IPS DF 6.9 (cell line): Measurements from ENCODE around the gene ANXA11.

Experiments
- DNase-seq: peaks from one replicate; pipeline ENCODE4 v3.0.0-alpha.2; 2013; ENCODE audit warnings: low read depth, low spot score
- H3K27ac ChIP-seq: one replicate; pipeline ENCODE4 v1.5.1; 2013; ENCODE audit warnings: low read length, control low read depth
- H3K27me3 ChIP-seq: 2 replicates; pipeline ENCODE4 v1.6.1; 2013; ENCODE audit warnings: mild to moderate bottlenecking, low read length; ENCODE audit not compliant: control insufficient read depth, insufficient read depth
- H3K36me3 ChIP-seq: 2 replicates; pipeline ENCODE4 v1.6.1; 2013; ENCODE audit warnings: low read length; ENCODE audit not compliant: control insufficient read depth, insufficient read depth
- H3K4me1 ChIP-seq: 2 replicates; pipeline ENCODE4 v1.6.1; 2013; ENCODE audit warnings: low read length; ENCODE audit not compliant: control insufficient read depth, insufficient read depth
- H3K4me3 ChIP-seq: 2 replicates; pipeline ENCODE4 v1.5.1; 2013; ENCODE audit warnings: mild to moderate bottlenecking, low read length
- H3K9me3 ChIP-seq: 2 replicates; pipeline ENCODE4 v1.6.1; 2013; ENCODE audit warnings: low read length, inconsistent platforms; ENCODE audit not compliant: control insufficient read depth, insufficient read depth
- WGBS: extraction: QIAGEN DNeasy Blood & Tissue Kit; methylation state at CpG from one replicate; pipeline ENCODE4 v1.1.7; 2013; ENCODE audit warnings: mixed read lengths, missing lambda C conversion rate; ENCODE audit not compliant: insufficient read length, insufficient coverage; 5-methylcytosine and 5-hydroxymethylcytosine counted together

The ANXA11 gene

GRCh38 chr10:80200259-80200658 lies 5.1 kb downstream of the ANXA11 start:
- Histone ChIP-seq H3K4me3 (no peak overlapping the region), H3K36me3 (no peaks in the 10 kb centered on the region), H3K27ac (no peak overlapping the region), H3K9me3 (no peaks in the 10 kb centered on the region), H3K4me1 (peaks cover 9% of the 10 kb centered on the region), H3K27me3 (no peaks in the 10 kb centered on the region)
- WGBS: no CpG with 5 or more reads among the region's 1 CpG
- DNase-seq: no peak

GRCh38 chr10:80199828-80200227 lies 5.5 kb downstream of the ANXA11 start:
- DNase-seq: no peak
- Histone ChIP-seq H3K4me1 (peaks cover 12% of the 10 kb centered on the region), H3K36me3 (no peaks in the 10 kb centered on the region), H3K27ac (no peak overlapping the region), H3K27me3 (no peaks in the 10 kb centered on the region), H3K9me3 (no peaks in the 10 kb centered on the region), H3K4me3 (no peak overlapping the region)
- no CpG with 5 or more reads among the region's 8 CpGs for WGBS

GRCh38 chr10:80197972-80198916 lies 7.1 kb downstream of the ANXA11 start:
- DNase-seq: no peak
- WGBS: no CpG with 5 or more reads among the region's 14 CpGs

GRCh38 chr10:80196950-80197315 lies 8.4 kb downstream of the ANXA11 start:
- WGBS: no CpG with 5 or more reads among the region's 2 CpGs
- Histone ChIP-seq H3K4me3 (no peak overlapping the region), H3K27me3 (no peaks in the 10 kb centered on the region), H3K4me1 (peaks cover 10% of the 10 kb centered on the region), H3K27ac (no peak overlapping the region), H3K36me3 (no peaks in the 10 kb centered on the region), H3K9me3 (no peaks in the 10 kb centered on the region)
- no peak for DNase-seq

More at GRCh38 chr10:80197972-80198916, 7.1 kb downstream of the ANXA11 start:
- Histone ChIP-seq H3K36me3 (no peaks in the 10 kb centered on the region), H3K27ac (no peak overlapping the region), H3K4me1 (peaks cover 10% of the 10 kb centered on the region), H3K9me3 (no peaks in the 10 kb centered on the region), H3K4me3 (no peak overlapping the region), H3K27me3 (no peaks in the 10 kb centered on the region)

- Histone ChIP-seq H3K4me1 (peaks cover 10% of the 10 kb centered on the region), H3K27ac (no peak overlapping the region), H3K4me3 (no peak overlapping the region), H3K36me3 (no peaks in the 10 kb centered on the region), H3K9me3 (no peaks in the 10 kb centered on the region), H3K27me3 (no peaks in the 10 kb centered on the region)
- no peak for DNase-seq
- WGBS: no CpG with 5 or more reads among the region's 8 CpGs
Measured at GRCh38 chr10:80196270-80196949, 8.9 kb downstream of the ANXA11 start.

GRCh38 chr10:80195046-80195574 lies 10.2 kb downstream of the ANXA11 start:
- WGBS: no CpG with 5 or more reads among the region's 4 CpGs

GRCh38 chr10:80194373-80195045 lies 10.8 kb downstream of the ANXA11 start:
- Histone ChIP-seq H3K27me3 (no peaks in the 10 kb centered on the region), H3K36me3 (no peaks in the 10 kb centered on the region), H3K4me3 (no peak overlapping the region), H3K4me1 (peaks cover 9% of the 10 kb centered on the region), H3K9me3 (no peaks in the 10 kb centered on the region), H3K27ac (no peak overlapping the region)
- no peak for DNase-seq
- WGBS: no CpG with 5 or more reads among the region's 11 CpGs

More at GRCh38 chr10:80195046-80195574, 10.2 kb downstream of the ANXA11 start:
- Histone ChIP-seq H3K9me3 (no peaks in the 10 kb centered on the region), H3K27ac (no peak overlapping the region), H3K36me3 (no peaks in the 10 kb centered on the region), H3K4me3 (no peak overlapping the region), H3K4me1 (peaks cover 10% of the 10 kb centered on the region), H3K27me3 (no peaks in the 10 kb centered on the region)
- DNase-seq: no peak

- no peak for DNase-seq
- Histone ChIP-seq H3K4me3 (no peak overlapping the region), H3K27ac (no peak overlapping the region), H3K9me3 (no peaks in the 10 kb centered on the region), H3K27me3 (no peaks in the 10 kb centered on the region), H3K4me1 (peaks cover 7% of the 10 kb centered on the region), H3K36me3 (no peaks in the 10 kb centered on the region)
Measured at GRCh38 chr10:80192553-80192952, 12.8 kb downstream of the ANXA11 start.

GRCh38 chr10:80191589-80192270 lies 13.6 kb downstream of the ANXA11 start:
- H3K4me3 ChIP-seq: no peak overlapping the region
- WGBS: no CpG with 5 or more reads among the region's 16 CpGs
- H3K9me3 ChIP-seq: no peaks in the 10 kb centered on the region
- H3K4me1 ChIP-seq: peaks cover 7% of the 10 kb centered on the region
- DNase-seq: no peak
- no peak overlapping the region for H3K27ac ChIP-seq
- no peaks in the 10 kb centered on the region for H3K36me3 ChIP-seq
- no peaks in the 10 kb centered on the region for H3K27me3 ChIP-seq

- Histone ChIP-seq H3K9me3 (no peaks in the 10 kb centered on the region), H3K27ac (no peak overlapping the region), H3K27me3 (no peaks in the 10 kb centered on the region), H3K4me3 (no peak overlapping the region), H3K4me1 (no peaks in the 10 kb centered on the region; the same call in 1 of the 2 replicates), H3K36me3 (no peaks in the 10 kb centered on the region)
- WGBS: no CpG with 5 or more reads among the region's 9 CpGs
- no peak for DNase-seq
Measured at GRCh38 chr10:80188713-80189112, 16.6 kb downstream of the ANXA11 start.
